ENCODE data around the gene EPHA5.

The EPHA5 gene

GRCh38 chr4:65670331-65671031 lies at the start of gene EPHA5:
TSS of gene EPHA5 (minus strand) at chr4:65670489. CDS start at chr4:65669742, 747 bp downstream.
- peak; percentile 8 for DNase-seq

- no peak for DNase-seq
Measured at GRCh38 chr4:65719635-65720034, 49.3 kb upstream of the EPHA5 start.

GRCh38 chr4:65698631-65699030 lies 28.3 kb upstream of the EPHA5 start:
- no peak for DNase-seq

DNA sequence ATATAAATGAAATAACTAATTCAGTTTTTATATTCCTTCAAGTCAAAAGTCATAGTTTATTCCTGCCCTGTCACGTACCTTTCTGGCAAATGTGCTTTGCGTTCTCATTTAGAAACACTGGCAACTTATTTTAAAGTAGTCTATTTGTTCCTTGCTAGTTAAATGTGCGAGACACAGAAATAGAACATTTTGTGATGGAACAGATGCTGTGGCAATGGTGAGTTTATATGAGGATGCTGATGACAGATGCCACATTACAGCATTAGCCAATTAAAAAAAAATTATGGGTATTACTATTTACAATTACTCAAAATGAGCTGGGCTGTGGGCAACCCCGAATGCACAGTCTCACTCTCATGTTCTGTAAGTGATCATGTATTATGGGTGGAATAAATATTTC lies 26.1 kb upstream of the EPHA5 start:
- DNase-seq: no peak

DNA sequence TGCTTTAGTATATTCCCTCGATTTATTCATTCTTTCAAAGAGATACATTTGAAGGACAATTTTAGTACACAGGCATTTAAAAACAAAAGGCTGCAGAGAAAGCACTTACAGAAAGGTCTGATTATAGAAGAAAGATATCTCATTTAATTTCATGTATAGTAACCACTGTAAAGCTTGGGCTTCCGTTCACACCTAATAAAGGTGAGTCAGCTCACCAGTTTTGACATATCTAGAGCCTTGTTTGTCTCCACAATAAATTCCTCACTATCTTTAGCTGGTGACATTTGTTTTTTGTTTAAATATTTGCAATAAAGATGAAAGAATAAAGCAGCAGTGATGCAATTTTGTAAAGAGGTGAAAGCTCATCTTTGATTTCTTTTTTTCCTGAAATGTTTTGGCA lies 1.1 kb upstream of the EPHA5 start:
- no peak for DNase-seq

DNA sequence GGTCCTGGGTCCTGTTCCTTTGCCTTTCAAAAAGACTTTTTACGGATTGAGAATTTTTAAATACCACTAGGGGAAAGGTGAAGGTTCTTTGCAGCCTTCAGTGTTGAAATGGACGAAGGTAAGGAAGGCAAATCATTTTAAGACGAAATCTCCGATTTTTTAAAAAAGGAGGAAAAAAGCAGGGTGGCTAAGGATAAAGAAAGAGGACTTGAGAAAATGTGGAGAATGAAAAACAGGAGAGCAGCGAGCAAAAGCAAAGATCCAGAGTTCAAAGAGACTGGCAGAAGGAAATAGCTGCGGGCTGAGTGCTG lies 314 bp downstream of the EPHA5 start:
- no peak for DNase-seq

GRCh38 chr4:65669111-65670019 lies 924 bp downstream of the EPHA5 start:
- no peak for DNase-seq

- DNase-seq: no peak
Measured at GRCh38 chr4:65668201-65669089, 1.8 kb downstream of the EPHA5 start.

GRCh38 chr4:65667506-65668041 lies 2.7 kb downstream of the EPHA5 start:
- DNase-seq: no peak

- DNase-seq: no peak
Measured at GRCh38 chr4:65665771-65666523, 4.3 kb downstream of the EPHA5 start.

DNA sequence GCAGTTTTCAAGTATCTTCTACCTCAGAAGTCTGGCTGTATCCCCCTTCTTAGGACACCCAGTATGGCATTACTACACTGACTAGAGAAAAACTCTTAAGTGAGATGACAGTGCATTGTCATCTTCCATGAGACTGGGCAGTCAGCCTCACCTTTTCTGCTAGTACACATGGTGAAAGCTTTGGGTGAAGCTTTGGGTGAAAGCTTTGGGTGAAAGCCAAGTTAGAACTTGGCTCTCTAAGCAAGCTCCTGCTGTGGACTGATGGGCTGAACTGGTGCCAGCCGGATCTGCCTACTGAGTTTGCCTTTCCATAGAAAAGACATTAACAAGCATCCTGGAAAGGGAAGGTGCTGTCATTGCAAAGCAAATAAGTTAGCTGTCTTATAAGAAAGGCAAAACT lies 8.8 kb downstream of the EPHA5 start:
- no peak for DNase-seq

- no peak for DNase-seq
Measured at GRCh38 chr4:65658117-65658516, 12.2 kb downstream of the EPHA5 start.

DNA sequence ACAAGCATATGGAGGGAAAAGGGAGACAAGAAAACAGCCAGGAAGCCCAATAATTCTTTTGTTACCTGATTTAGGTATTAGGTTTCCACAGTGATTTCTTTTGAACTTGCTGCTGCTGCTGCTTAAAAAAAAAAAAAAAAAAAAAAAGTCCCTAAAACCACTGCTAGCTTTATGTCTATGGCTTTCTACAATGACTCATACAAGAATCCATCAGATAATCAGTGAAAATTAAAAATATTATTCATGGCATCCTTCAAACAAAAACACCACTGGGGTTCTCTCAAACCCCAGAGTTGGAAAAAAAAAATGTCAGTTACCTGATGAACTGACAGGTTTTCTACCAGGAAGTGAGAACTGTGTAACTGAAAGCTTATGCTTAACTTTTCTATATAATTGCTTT lies 14.3 kb downstream of the EPHA5 start:
- DNase-seq: no peak

- DNase-seq: no peak
Measured at GRCh38 chr4:65654976-65655375, 15.3 kb downstream of the EPHA5 start.

GRCh38 chr4:65653740-65654361 lies 16.4 kb downstream of the EPHA5 start:
- DNase-seq: no peak

- DNase-seq: no peak
Measured at GRCh38 chr4:65651751-65652150, 18.5 kb downstream of the EPHA5 start.

GRCh38 chr4:65651031-65651430 lies 19.3 kb downstream of the EPHA5 start:
- DNase-seq: no peak

DNA sequence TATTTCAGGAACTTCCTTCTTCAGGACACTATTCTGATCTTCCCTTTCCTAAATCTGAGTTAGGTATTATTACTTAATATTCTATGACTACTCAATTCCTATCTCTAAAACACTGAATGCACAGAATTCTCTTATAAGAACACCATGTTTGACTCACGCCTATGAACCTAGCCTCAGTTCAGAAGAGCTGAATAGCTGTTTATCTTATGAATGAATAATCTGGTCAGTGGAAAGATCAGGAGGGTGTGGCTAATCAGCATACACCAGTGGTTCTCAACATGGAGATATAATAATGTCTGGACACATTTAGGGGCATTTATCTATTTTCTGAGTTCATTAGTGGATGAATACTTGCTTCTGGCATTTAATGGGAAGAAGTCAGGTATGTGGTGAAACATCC lies 24.2 kb downstream of the EPHA5 start:
- no peak for DNase-seq

- no peak for DNase-seq
Measured at GRCh38 chr4:65645185-65645584, 25.1 kb downstream of the EPHA5 start.

- DNase-seq: no peak
Measured at GRCh38 chr4:65635051-65635821, 35.1 kb downstream of the EPHA5 start.

GRCh38 chr4:65624651-65625050 lies 45.6 kb downstream of the EPHA5 start:
- no peak for DNase-seq

Data from cortex of kidney (tissue), 1 donor.